ENCODE data around the gene KIF25. TPM values are rescaled to one million over a fixed set of nuclear protein-coding genes. Genes with fewer than 3 reads are reported as not detected.

Gene KIF25
- total RNA-seq, 1 experiment from 2014 or later, result not detected

DNA sequence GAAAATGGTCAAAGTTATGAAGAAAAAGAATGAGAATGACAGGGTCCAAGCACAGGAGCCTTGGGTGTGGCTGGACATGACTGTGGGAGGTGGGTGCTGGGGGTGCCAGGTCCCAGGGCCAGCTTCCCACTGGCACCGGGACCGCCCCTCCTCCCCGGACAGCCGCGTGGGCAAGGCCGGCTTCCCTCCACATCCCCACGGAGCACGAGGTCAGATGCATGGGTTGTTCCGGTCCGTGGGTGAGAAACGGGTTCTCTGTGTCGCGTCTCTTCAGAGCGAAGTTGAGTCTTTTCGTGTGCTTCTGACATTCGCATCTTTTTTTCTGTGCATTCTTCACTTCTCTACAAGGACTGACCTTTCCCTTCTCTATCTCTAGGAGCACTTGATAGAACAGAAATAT lies 30.1 kb downstream of the KIF25 start:
- peaks cover 16% of the 10 kb centered on the region for H3F3A ChIP-seq (ENCODE audit: insufficient read depth, low read depth)
- H3K79me2 ChIP-seq (ENCODE audit: low read depth), result no peaks in the 10 kb centered on the region
- no peaks in the 10 kb centered on the region for H3K9me2 ChIP-seq (ENCODE audit: insufficient read depth)
- POLR2A ChIA-PET (ENCODE audit: unreplicated experiment), result no interaction called here
- TF ChIP-seq, protein P1, sequence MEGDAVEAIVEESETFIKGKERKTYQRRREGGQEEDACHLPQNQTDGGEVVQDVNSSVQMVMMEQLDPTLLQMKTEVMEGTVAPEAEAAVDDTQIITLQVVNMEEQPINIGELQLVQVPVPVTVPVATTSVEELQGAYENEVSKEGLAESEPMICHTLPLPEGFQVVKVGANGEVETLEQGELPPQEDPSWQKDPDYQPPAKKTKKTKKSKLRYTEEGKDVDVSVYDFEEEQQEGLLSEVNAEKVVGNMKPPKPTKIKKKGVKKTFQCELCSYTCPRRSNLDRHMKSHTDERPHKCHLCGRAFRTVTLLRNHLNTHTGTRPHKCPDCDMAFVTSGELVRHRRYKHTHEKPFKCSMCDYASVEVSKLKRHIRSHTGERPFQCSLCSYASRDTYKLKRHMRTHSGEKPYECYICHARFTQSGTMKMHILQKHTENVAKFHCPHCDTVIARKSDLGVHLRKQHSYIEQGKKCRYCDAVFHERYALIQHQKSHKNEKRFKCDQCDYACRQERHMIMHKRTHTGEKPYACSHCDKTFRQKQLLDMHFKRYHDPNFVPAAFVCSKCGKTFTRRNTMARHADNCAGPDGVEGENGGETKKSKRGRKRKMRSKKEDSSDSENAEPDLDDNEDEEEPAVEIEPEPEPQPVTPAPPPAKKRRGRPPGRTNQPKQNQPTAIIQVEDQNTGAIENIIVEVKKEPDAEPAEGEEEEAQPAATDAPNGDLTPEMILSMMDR (conservative IDR thresholded peaks at IDR 0.05), result no peak
- no peak for TF ChIP-seq EZH2 (IDR thresholded peaks at IDR 0.05; ENCODE audit: low read depth)
- CTCF ChIA-PET, result no interaction called here
- H3K9me3 ChIP-seq (ENCODE audit: insufficient read depth, low read depth), result peaks cover 9% of the 10 kb centered on the region; the same call in 1 of the 2 replicates
- H4K20me1 ChIP-seq (ENCODE audit: insufficient read depth), result no peaks in the 10 kb centered on the region
- no peaks in the 10 kb centered on the region; the same call in 1 of the 2 replicates for H3K27me3 ChIP-seq (ENCODE audit: insufficient read depth, low read depth)
- no peak for DNase-seq
- H3K36me3 ChIP-seq (ENCODE audit: low read depth), result no peaks in the 10 kb centered on the region
- no peak overlapping the region for H3K27ac ChIP-seq
- no peak overlapping the region for H2AFZ ChIP-seq
- no peak overlapping the region for H3K4me2 ChIP-seq
- H3K4me3 ChIP-seq, result no peak overlapping the region
- peaks cover 15% of the 10 kb centered on the region for H3K4me1 ChIP-seq (replicated peaks; ENCODE audit: insufficient read depth)
- BruUV-seq (replicated peaks), result no TSS peak
- intact Hi-C loops (cut with micrococcal nuclease; ENCODE audit: unreplicated experiment), result no loop called here

DNA sequence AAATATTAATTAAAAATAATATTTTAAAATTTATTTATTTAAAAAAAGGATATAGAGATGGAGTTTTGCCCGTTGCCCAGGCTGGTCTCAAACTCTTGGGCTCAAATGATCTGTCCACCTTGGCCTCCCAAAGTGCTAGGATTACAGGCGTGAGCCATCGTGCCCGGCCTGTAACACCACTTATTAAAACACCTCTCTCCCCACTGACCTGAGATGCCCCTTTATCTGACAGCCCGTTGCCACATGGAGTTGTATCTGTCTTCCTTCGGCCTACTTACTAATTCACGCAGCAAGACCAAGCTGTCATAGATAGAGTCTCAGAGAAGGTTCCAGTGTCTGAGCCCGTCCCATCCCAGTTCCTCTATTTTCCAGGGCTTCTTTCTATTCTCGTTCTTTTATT lies 30.7 kb downstream of the KIF25 start:
- CTCF ChIA-PET, result no interaction called here
- intact Hi-C loops (cut with micrococcal nuclease; ENCODE audit: unreplicated experiment), result no loop called here
- H3K4me1 ChIP-seq (replicated peaks; ENCODE audit: insufficient read depth), result peaks cover 15% of the 10 kb centered on the region
- H3K4me2 ChIP-seq, result no peak overlapping the region
- H3K4me3 ChIP-seq, result no peak overlapping the region
- DNase-seq, result no peak
- peaks cover 9% of the 10 kb centered on the region; the same call in 1 of the 2 replicates for H3K9me3 ChIP-seq (ENCODE audit: insufficient read depth, low read depth)
- H2AFZ ChIP-seq, result no peak overlapping the region
- TF ChIP-seq, protein P1 (conservative IDR thresholded peaks at IDR 0.05), result no peak
- no peak for TF ChIP-seq EZH2 (IDR thresholded peaks at IDR 0.05; ENCODE audit: low read depth)
- H3F3A ChIP-seq (ENCODE audit: insufficient read depth, low read depth), result peaks cover 16% of the 10 kb centered on the region
- POLR2A ChIA-PET (ENCODE audit: unreplicated experiment), result no interaction called here
- no TSS peak for BruUV-seq (replicated peaks)
- H4K20me1 ChIP-seq (ENCODE audit: insufficient read depth), result no peaks in the 10 kb centered on the region
- no peaks in the 10 kb centered on the region; the same call in 1 of the 2 replicates for H3K27me3 ChIP-seq (ENCODE audit: insufficient read depth, low read depth)
- no peak overlapping the region for H3K27ac ChIP-seq
- H3K36me3 ChIP-seq (ENCODE audit: low read depth), result no peaks in the 10 kb centered on the region
- no peaks in the 10 kb centered on the region for H3K9me2 ChIP-seq (ENCODE audit: insufficient read depth)
- no peaks in the 10 kb centered on the region for H3K79me2 ChIP-seq (ENCODE audit: low read depth)

DNA sequence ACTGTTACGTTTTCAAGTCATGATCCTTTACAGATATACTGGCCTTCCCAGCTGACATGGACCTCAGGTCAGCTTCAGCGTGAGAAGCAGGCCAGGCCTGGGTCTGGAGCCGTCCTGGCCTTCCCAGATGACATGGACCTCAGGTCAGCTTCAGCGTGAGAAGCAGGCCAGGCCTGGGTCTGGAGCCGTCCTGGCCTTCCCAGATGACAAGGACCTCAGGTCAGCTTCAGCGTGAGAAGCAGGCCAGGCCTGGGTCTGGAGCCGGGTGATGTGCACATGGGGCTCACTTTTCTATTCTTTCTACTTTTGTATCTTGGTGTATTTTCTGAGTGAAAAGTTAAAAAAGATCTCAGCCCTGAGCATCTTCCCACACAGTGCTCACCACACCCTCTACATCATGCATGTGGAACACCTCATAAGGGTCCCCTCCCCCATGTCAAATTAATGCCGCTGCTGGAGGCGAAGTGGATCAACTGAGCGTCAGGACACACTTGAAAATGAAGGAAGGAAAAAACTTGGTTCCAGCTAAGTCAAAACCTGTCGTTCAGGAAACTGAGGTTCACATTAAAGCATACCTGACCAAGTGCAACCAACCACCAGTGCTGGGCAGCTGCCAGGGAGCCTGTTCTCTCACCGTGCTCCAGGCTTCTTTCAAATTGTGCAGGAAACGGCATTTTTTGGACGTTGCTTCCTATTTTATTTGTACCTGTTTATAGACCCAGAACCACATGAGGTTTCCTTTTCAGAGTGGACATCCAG lies 32.2 kb downstream of the KIF25 start:
- no peaks in the 10 kb centered on the region for H3K9me2 ChIP-seq (ENCODE audit: insufficient read depth)
- H3K4me2 ChIP-seq, result no peak overlapping the region
- H3K9me3 ChIP-seq (ENCODE audit: insufficient read depth, low read depth), result peaks cover 9% of the 10 kb centered on the region; the same call in 1 of the 2 replicates
- no peak for DNase-seq
- peaks cover 1% of the 10 kb centered on the region; the same call in 1 of the 2 replicates for H3K4me1 ChIP-seq (replicated peaks; ENCODE audit: insufficient read depth)
- H3K36me3 ChIP-seq (ENCODE audit: low read depth), result no peaks in the 10 kb centered on the region
- H3F3A ChIP-seq (ENCODE audit: insufficient read depth, low read depth), result peaks cover 7% of the 10 kb centered on the region
- no peaks in the 10 kb centered on the region; the same call in 1 of the 2 replicates for H3K27me3 ChIP-seq (ENCODE audit: insufficient read depth, low read depth)
- POLR2A ChIA-PET (ENCODE audit: unreplicated experiment), result no interaction called here
- H2AFZ ChIP-seq, result no peak overlapping the region
- H3K4me3 ChIP-seq, result no peak overlapping the region
- no TSS peak for BruUV-seq (replicated peaks)
- no peaks in the 10 kb centered on the region for H3K79me2 ChIP-seq (ENCODE audit: low read depth)
- intact Hi-C loops (cut with micrococcal nuclease; ENCODE audit: unreplicated experiment), result no loop called here
- TF ChIP-seq EZH2 (IDR thresholded peaks at IDR 0.05; ENCODE audit: low read depth), result no peak
- TF ChIP-seq, protein P1 (conservative IDR thresholded peaks at IDR 0.05), result no peak
- CTCF ChIA-PET, result no interaction called here
- H3K27ac ChIP-seq, result no peak overlapping the region
- H4K20me1 ChIP-seq (ENCODE audit: insufficient read depth), result no peaks in the 10 kb centered on the region
